HK-2 (cell line): ENCODE results near the gene KPNB1.

ENCODE experiments used
- DNase-seq: peaks from one replicate; pipeline ENCODE4 v3.0.0-alpha.2; 2018; ENCODE audit not compliant: unreplicated experiment

KPNB1 gene

DNA sequence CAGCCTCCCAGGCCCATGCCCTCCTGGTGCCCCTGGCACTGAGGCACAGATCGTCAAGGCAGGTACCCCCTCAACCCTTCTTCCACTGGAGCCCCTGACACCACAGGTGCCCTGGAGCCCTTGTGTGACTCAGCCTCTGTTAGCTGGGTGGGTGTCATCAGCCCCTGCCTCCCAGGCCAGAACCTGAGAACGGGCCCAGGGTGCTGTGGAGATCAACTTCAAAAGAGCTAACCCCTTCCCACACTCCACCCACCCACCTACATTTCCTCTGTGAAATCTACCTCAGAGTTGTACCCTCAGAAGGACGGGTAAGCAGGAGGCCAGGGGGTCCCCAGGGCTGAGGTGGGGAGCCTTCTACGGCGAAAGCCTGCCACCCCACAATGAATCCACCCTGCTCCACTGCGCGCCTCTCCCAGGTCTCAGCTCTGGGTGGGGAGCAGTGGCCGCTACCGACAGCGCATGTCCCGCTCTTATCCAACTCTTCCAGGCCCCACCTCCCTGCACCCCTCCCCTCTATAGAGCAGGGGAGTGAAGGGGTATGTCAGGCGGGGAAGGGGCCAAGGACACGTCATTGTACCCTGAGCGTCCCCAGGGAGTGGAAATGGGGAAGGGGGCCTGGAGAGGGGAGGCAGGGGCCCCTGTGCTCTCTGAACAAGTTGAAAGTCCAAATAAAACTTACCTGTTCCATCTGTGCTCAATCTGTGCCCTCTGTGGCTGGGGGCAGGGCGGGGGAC is 61.8 kb downstream of the KPNB1 start:
- DNase-seq, result no peak

DNA sequence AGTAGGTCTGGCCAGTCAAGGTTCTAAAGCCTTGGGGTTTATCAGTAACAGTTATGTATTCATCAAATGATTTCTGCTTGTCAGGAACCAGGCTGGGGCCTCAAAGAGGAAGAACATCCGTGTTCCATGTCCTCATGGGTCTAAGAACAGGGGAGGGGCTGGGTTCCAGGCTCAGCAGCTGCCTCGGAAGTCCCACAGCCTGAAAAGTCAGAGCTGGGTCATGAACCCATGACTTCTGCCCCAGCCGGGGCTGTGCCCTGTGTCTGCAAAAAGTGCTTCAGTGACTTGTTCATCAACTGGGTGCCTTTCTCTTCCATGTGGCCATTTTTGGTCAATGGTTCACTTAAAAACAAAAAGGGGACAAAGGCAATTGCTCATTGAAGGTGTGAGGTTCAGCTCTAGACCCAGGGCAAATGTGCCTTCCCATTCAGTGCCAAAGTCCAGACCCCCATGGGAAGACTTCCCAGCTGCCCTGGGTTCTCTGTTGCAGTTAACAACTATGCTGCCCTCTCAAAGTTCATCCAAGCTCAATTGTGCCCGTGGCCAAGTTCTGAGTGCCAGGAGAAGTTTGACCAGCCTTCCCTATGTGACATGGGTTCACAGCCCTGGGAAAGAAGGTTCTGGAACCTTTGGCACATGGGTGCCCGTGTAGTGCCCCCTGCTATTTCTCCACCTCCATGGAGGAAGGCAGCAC is 62.8 kb downstream of the KPNB1 start:
- no peak for DNase-seq

DNA sequence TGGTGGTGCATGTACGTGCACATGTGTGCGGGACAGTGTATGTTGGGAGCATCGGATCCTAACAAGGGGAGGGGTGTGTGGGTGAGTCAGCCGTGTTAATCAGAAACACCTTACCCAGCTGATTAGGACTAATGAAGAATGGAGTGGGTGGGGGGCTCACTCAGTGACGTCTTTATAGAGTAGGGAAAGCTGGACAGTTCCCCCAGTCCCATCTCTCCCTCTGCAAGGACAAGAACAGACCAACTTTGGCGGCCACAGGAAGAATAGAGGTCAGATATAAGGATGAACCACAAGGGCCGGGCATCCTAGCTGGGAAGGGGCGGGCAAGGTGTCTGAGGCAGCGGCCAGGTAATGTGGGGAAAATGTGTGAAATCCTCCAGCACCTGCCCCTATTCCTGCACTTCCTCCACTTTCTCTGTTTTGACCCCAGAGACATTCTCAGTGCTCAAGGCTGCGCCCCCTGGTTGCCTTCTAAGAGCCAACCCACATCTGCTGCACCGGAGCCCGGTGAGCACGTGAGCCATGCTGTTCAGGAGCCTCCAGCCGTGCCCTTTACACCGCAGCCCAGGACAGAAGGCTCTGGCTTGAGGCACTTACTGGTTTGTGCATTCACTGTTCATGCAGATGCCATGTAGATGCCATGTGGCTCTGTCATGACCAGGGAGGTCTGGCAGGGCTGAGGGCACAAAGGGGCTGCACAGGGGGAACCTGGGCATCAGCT is 64.4 kb downstream of the KPNB1 start:
- DNase-seq, result no peak

DNA sequence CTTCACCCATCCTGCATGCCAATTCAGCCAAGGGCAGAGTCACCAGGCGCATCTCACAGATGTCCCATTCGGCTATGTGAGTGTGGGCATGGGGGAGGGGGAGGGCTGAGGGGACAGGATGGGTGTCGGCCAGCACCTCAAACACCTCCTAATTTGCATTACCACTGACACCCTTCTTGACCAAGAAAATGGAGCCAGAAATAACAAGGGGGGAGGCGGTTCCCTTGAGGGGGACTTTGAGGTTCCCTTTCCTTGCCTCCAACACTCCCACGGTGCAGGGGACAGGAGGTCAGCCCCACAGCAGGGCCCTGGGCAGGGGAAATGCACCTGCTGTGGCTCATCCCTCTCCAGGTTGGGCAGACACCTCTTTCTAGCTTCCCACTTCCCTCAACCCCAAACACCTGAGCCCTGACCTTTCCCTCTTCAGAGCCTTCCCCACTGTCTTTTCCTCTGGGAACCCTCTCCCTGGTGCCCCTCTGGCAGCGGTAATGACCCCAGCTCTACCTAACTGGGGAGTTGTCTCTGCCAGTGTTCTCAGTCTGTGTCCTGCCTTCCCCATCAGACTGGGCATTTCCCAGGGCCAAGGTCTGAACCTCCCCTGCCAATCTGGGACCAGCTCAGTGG is 65.2 kb downstream of the KPNB1 start:
- DNase-seq, result no peak

DNA sequence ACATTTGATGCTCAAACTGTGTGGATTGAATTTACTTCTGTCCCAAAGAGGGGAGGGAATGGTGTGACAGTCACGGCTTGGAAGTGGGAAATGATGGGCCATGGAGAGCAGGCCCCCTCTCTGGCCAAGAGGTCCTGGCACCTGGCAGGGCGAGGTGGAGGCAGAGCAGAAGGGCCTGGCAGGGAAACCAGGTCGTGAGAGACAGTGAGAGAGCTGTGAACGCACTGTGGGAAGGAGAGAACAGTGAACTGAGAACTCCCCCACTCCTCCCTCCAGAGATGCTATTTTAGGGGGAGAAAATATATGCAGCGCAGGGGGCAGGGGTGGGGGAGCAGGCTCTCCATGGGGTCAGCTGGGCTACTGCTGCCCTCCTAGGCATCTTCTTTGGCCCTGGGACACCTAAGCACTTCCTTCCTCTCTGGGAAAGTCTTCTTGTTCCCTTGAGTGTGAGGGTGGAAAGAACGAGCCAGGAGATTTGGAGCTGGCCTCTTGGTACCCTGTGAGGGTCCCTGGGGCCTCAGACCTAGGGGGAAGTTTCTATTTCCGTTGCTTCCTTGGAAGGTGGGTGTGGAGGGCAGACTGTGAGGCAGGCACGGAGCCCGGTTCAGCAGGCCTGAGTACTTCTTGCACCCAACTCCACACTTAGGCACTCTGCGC is 66.1 kb downstream of the KPNB1 start:
- no peak for DNase-seq

DNA sequence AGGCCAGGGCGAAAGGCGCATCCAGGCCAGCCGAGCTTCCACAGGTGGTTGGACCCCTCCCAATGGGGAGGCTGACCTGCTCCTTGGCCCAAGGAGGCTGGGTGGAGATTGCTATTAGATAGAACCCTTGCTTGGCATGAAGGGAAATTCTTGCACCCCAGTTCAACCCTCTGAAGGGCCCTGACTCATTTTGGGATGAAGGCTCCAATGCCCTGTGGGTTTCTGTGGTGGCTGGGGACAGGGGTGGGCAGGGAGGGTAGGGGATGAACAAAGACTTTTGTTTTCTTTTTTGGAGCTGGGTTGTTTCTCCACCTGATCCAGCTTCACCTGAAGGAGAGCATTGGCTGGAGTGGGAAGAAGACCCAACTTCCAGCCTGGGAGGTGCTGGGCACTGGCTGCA is 66.7 kb downstream of the KPNB1 start:
- no peak for DNase-seq

DNA sequence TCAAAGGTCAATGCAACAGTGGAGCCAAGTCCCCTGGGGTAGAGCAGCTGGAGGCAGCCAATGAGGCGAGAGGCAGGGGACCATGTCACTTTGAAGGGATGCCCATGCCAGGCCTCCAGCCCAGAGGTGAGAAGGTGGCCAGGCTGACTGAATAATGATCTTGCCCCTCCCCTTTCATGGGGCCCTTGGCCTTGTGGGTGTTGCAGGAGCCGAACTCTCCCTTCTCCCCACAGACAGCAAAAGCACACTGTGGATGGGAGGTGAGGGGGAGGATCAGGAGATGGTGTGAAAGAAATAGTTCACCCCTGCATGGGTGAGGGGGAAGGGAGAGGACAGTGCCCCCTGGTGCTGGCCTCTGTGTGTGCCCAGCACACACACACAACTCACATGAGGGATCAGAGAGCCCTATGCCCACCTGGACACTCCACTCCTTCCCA is 67.6 kb downstream of the KPNB1 start:
- DNase-seq, result no peak

DNA sequence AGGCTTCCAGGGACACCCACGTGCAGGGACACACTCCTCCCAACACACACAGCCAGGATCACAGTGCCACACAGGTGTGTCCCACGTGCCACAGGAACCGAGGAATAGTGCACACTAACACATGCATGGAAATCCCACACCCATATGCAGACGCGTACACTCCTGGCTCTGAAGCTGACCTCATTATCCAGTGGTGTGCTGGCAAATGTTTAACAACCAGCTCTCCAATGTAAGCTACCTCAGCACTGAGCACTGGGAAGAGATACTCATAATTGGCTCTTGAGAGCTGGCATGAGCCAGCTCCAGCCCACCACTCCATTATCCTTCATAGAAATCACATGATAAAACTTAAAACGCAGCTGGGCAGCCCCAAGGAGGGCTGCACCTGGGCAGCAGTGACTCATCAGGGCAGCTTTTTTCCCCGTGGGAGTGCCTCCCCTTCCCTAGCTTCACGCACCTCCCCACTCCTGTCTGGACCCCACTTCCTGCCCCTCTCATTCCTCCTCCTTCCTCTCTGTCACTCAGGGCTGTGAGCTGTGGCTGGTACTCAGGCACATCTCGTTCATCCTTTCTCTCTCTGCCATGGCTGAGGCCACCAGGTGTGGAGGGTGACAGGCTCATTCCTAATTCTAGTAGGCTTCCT is 68.4 kb downstream of the KPNB1 start:
- DNase-seq, result peak; percentile 68

DNA sequence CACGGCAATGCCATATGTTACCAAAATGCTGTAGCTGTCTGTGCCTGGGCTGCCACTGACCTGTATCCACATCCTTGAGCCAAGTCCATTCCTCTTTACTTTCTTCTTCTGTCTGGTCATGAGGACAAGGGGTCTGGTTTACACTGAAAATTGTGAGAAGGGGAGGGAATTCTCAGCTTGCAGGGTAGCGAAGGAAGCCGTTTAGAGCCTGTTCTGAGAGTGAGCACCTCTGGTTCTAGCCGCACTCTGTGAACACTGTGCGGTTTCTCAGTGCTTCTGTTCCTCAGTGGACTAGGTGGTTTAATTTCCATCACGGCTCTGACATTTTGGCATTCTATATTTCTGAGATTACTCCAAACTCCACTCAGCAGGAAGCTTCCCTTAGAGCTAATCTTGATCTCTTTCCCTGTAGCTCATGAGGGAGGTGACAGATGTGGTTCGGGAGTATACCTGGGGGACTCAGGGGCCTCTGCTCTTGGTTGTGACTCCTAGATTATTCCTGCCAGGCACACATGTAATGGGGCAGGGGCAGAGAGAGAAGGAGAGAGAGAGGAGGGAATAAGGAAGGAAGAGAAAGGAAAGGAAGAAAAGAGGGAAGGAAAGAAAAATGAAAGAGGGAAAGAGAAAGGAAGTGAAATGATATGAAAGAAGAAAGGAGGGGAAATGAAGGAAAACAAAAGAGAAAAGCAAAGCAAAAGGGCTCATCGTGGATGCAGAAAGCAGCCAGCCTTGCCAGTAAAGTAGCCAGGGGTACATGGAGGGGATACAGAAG is 69.1 kb downstream of the KPNB1 start:
- no peak for DNase-seq

DNA sequence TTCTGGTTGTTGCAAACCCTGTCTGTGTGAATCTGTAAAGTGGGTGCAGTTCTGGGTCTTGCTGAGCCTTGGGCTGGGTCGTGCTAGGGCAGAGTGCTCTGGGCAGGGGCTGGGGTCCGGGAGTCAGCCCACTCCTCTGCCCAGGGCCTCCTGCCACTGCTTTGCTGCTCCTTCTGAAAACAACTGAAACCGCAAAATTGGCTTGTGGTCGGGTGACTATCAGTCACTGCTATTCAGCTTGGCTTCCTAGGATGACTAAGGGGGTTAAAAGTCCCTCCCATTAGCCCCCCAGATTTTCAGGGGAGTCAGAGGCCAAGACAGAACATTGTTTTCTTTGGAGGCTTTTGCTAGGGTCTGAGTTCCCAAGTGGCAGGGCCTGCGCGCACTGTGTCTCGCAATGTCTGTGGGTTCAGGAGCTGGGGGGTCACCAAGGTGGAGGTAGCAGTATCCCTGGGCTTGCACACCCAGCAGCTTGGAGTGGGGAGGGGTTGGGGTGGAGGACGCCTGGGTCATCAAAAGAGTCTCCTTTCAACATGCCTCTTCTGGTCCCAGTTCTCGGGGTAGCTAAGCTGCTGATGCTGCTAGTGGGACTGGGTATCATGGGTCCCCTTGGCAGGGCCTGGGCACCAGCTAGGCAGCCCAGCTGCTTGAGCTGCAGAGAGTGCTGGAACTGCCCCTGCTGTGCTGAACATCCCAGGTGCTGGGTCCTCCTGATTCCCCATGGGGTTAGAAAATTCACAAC is 69.9 kb downstream of the KPNB1 start:
- peak; percentile 74 for DNase-seq

DNA sequence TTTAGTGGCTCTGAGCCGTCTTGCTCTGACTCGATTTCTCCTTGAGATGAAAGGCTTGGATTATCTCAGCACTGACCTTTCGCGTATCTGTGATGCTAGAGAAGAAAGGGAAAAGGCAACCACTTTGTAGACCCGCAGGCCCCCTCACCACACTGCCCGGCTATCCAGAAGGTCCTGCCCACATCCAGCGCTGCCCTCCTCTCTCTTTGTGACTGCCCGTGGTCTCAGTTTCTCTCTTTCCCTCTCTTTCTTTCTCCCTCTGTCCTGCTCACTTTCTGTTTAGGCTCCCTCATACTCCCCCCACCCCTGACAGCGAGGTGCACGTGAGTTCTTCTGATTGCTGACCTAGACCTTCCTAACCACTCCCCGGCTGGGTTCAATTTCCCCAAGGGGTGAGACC is 70.5 kb downstream of the KPNB1 start:
- no peak for DNase-seq

DNA sequence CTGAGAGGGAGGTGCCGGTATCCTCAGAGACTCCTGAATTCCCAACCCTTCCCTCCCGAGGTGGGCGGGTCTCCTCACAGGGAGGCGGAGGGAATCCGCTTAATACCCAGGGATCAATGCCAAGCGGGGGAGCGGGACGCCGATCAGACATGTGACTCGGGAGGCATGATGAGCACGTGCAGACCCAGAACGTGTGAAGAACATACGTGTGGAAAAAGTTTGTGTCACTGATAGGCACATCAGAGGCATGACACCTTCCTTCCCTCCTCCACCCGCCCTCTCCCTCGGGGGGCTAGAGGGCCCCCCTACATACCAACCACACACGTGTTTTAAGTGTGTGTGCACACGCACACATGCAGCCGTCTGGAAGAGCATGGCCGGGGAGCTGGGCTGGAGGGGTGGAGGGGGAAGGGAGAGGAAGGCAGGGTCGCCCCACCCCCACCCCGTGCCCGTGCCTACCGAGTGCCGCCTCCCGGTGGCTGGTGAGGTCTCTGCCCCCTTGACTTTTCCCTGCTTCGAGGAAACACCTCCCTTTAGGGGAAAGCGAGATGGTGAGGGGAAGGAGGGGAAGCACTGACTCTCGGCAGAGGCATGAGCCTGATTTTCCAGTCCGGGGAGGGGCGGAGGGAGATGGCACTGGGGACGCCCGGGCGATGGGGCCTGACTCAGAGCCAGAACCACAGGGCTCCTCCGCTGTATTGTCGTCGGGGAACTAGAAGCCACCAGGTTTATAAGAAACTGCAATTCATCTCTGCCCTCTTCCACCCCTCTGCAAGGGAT is 71.2 kb downstream of the KPNB1 start:
- peak; percentile 79 for DNase-seq

DNA sequence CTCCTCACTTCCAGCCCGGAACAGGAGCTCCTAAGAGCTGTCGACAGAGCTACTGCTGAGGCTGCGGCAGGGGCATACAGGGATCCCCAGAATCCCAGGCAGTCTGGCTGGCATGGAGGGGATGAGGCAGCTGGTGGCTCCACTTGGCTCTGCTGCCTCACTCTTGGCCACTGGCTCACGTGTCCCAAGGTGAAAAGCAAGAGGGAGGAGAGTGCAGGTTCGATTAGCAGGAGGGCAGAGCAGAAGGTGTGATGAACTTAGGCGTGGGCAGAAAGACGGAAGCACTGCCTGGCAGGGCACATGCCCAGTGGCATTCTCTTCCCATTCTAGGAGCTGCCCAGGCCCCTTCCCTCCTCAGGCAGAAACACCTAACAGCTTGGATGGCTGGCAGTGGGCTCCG is 72.0 kb downstream of the KPNB1 start:
- DNase-seq, result no peak

DNA sequence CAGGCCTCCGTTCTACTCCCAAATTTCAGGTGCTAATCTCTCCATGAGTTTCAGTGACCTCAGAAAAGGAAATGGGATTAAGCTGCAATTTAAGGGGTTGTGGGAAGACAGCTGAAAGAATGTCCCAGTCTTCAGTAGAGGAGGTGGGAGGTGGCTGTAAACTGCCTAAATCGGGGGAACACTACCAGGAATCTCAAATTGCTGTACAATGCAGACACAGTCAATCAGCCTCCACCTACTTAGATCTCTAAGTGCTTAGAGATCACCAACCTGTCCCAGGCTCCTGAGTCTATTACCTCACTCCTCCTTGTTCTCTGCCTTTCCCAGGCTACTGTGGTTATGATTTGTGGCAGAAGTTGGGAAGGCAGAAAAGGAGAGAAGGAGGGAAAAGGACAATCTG is 75.0 kb downstream of the KPNB1 start:
- DNase-seq, result no peak

DNA sequence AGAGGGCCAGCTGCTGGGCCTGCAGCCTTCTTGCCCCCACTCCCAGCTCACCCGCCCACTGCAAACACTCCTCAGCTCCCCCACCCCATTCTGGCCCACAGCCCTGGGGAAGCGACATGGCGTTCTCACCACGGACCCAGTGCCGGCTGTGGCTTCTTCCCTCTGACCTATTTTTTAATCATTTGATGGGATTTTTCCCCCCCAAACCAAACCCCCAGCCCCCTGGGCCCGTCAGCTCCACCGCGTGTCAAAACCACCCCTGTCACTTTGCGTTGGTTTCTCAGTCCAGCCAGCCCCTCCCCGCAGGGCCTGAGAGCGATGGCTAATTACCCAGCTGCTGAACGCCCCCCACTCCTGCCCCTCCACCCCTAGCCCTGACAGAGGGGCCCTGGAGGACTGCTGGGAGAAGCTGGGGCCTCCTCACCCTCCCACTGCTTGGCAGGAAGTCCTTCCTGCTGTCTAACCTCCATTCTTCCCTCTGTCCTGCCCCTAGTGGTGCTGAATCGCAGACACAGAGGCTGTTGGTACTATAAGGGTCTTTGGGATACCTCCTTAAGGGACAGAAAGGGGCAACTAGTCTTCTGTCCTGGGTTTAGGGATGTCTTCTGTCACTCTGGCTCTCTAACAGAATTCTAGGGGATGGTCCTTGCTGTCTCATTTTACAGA is 75.9 kb downstream of the KPNB1 start:
- DNase-seq, result no peak

DNA sequence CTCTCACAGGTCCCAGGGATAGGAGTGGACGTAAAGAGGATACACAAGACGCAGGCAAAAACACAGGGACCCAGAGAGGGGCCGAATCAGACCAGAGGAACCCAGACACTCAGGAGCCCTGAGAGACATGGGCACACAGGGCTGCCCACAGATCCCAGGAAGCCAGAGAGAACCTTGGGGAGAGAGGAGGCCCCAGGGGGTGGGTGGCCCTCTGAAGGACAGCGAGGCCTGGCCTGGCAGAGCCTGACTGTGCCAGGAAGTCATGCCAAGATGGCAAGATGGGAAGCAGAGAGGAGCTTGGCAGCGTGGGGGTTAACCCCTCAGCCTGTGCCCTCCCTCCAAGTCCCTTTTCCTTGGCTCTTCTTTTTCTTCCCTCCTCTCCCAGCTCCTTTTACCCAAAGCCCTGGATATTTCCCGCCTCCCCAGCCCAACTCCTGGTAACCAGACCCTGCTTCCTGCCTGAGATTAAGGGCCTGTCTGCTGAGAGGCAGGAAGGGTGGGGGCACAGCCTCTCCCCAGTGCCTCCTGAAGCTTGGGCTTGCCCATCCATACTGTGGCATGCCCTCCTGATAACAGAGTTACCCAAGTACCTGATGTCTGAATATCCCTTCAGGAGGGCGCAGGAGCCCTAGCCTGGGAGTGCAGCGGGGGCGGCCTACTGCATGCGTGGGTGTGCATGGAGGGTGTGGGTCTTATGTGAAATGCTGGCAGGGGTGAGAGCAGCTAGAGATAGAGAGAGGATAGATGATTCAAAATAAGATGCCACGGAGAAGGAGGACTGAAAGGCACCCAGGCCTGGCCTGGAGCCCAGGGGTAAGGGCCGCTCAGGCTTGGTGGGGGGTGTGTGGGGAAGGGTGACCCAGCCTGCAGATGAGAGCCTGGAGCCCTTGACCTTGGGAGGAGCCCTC is 77.3 kb downstream of the KPNB1 start:
- DNase-seq, result no peak

DNA sequence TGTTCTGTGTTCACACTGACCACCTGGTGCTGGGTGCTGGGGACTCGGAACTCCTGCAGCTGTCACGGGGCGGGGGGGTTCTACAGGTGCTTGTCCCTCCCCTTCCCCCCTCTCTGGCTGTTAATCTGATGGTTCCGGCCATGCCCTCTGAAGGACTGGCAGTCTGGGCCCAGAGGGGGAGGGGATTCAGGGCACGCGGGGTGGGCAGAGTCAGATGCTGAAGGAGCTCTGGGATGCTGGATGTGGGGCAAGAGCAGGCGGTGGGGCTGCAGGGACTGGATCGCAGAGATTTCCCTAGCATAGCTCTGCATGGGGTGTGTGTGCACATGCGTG is 78.0 kb downstream of the KPNB1 start:
- no peak for DNase-seq
